B cell (primary cell): ENCODE measurements around the gene ZFPM1.

Experiments
- CTCF ChIP-seq: fragments of 200-600 bp; IDR thresholded peaks from one replicate; pipeline ENCODE4 v1.8.0; 2022; ENCODE audit warnings: antibody characterized with exemption, mild to moderate bottlenecking
- EZH2 ChIP-seq: IDR thresholded peaks from 2 replicates; pipeline ENCODE4 v1.6.1; 2012; ENCODE audit warnings: borderline replicate concordance, low read depth, mild to moderate bottlenecking, moderate library complexity, low read length; ENCODE audit not compliant: insufficient read depth, poor library complexity, severe bottlenecking

DNA sequence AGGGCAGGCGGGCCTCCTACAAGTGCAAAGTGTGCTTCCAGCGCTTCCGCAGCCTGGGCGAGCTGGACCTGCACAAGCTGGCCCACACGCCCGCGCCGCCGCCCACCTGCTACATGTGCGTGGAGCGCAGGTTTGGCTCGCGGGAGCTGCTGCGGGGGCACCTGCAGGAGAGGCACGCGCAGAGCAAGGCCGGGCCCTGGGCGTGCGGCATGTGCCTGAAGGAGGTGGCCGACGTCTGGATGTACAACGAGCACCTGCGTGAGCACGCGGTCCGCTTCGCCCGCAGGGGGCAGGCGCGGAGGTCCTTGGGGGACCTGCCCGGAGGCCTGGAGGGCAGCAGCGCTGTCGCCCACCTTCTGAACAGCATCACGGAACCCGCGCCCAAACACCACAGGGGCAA lies 16.3 kb upstream of the ZFPM1 start:
- TF ChIP-seq EZH2 (no peak), CTCF (no peak)
